ENCODE measurements around the gene DENND1A.

Gene DENND1A

DNA sequence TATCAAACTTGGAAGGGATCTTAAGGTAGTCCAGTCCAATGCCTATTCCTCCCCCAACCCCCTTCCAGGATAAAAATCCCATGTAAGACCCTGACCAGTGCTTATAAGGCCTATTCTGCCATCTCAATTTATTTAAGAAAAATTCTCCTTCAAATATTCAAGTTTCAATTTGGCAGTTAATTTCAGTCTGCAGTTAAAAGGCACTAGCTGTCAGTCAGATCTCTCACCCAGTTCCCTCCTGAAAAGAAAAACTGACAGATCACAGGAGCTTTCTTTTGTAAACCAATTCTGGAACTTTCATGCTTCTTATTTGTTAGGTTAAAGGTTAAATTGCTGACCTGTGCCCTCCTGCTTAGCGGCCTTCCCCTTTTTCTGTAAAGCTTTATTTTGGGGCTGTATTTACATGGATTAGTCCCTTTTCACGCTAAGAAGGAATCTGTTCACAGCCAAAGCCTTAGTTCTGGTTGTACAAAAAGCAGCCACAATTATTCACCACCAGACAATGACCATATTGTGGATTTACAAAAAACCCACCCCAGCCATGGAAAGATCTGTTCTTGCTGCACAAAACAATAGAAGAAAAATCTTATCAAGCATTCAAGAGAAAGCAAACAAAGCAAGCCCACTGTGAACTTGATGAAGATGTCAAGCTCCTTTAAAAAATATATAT lies 68.7 kb downstream of the DENND1A start:
- no peak for DNase-seq (ENCODE audit: insufficient read length, low spot score)
- FAIRE-seq: no peak
- TF ChIP-seq, protein P1, sequence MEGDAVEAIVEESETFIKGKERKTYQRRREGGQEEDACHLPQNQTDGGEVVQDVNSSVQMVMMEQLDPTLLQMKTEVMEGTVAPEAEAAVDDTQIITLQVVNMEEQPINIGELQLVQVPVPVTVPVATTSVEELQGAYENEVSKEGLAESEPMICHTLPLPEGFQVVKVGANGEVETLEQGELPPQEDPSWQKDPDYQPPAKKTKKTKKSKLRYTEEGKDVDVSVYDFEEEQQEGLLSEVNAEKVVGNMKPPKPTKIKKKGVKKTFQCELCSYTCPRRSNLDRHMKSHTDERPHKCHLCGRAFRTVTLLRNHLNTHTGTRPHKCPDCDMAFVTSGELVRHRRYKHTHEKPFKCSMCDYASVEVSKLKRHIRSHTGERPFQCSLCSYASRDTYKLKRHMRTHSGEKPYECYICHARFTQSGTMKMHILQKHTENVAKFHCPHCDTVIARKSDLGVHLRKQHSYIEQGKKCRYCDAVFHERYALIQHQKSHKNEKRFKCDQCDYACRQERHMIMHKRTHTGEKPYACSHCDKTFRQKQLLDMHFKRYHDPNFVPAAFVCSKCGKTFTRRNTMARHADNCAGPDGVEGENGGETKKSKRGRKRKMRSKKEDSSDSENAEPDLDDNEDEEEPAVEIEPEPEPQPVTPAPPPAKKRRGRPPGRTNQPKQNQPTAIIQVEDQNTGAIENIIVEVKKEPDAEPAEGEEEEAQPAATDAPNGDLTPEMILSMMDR (IDR thresholded peaks at IDR 0.05; ENCODE audit: insufficient read depth, missing control alignments): no peak

DNA sequence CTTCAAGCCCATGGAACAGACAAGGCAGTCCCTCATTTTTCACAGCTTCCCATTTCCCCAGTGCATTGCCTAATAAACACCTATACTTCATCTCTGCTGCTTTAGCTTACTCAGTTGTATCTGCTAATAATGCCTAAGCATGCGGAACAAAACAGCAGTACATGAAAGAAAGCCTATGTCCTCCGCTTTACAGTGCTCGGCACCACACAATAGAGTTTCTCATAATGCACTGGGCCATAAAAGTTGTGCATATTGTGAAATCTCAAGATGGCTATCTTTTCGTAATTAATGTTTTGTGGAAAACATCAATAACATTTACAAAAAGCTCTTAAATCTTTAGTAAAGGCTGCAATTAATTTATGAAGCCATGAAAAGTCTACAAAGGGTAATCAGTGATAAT lies 69.3 kb downstream of the DENND1A start:
- no peak for FAIRE-seq
- TF ChIP-seq, protein P1 (IDR thresholded peaks at IDR 0.05; ENCODE audit: insufficient read depth, missing control alignments): no peak

DNA sequence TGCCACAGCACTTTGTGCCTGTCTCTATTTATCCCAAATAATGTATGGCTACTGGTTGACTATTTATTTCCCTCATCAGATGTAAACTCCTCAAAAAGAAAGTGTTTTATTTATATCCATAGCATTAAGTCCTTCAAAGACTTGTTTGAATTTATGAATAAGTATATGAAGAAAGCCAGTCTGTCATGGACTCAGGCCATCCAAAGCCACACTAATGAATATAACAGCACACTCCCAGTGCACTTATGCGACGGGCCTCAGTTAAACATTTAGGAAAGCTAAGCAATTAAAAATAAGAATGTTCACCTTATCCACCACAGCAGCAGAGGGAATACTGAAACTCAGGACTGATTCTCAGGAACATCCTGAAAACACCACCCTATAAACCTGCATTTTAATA lies 77.5 kb downstream of the DENND1A start:
- TF ChIP-seq, protein P1 (IDR thresholded peaks at IDR 0.05; ENCODE audit: insufficient read depth, missing control alignments): no peak
- DNase-seq (ENCODE audit: insufficient read length, low spot score) (no peak), FAIRE-seq (no peak)

More for the DNA sequence above, 69.3 kb downstream of the DENND1A start:
- DNase-seq (ENCODE audit: insufficient read length, low spot score): no peak

DNA sequence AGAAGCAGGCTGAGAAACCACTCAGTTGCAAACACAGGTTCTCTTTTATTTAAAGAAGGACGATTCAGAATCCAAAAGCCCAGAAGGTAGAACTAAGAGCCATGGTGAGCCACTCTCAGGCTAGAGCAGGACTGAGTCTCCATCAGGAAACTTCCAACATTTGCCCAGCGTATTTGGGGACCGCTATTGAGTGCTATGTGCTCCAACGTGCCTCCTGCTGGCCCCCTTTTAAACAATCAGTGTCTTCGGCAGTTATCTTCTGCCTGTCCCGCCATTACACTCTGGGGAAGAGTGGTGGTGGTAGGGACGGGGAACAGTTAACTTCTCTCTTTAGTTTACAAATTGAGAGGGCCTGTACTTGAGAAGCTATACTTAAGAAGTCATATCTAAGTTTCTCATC lies 78.1 kb downstream of the DENND1A start:
- DNase-seq (ENCODE audit: insufficient read length, low spot score): no peak
- FAIRE-seq: no peak
- TF ChIP-seq, protein P1 (IDR thresholded peaks at IDR 0.05; ENCODE audit: insufficient read depth, missing control alignments): no peak

DNA sequence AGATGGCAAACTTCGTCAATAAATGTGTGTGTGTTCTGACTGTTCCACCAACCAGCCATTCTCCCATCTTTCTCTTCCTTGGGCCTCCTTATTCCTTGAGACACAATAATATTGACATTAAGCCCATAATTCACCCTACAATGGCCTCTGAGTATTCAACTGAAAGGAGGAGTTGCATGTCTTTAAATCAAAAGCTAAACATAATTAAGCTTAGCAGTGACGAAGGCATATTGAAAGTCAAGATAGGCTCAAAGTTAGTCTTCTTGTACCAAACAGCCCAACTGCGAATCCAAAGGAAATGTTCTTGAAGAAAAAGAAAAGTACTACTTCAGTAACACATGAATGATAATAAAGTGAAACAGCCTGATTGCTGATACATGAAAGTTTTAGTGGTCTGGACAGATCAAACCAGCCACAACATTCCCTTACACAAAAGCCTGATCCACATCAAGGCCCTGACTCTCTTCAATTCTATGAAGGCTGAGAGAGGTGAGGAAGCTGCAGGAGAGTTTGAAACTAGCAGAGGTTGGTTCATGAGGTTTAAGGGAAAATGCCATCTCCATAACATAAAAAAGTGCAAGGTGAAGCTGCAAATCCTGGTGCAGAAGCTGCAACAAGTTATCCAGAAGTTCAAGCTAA lies 81.4 kb downstream of the DENND1A start:
- FAIRE-seq: no peak

DNA sequence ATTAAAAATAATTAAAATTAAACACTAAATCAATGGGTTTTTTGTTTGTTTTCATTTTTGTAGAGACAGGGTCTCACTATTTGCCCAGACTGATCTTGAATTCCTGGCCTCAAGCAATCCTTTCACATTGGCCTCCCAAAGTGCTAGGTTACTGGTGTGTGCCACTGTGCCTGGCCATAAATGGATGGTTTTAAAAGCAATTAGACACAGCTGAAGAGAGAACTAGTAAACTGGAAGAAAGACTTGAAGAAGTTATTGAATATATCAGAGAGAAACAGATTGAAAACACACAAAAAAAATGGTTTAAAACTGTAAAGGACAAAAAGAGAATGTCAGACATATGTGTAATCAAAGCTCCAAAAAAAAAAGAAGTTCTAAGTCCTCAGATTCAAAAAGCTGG lies 83.0 kb downstream of the DENND1A start:
- FAIRE-seq: no peak
- TF ChIP-seq, protein P1 (IDR thresholded peaks at IDR 0.05; ENCODE audit: insufficient read depth, missing control alignments): no peak
- no peak for DNase-seq (ENCODE audit: insufficient read length, low spot score)

More for the DNA sequence above, 81.4 kb downstream of the DENND1A start:
- DNase-seq (ENCODE audit: insufficient read length, low spot score): no peak
- TF ChIP-seq, protein P1 (IDR thresholded peaks at IDR 0.05; ENCODE audit: insufficient read depth, missing control alignments): no peak

DNA sequence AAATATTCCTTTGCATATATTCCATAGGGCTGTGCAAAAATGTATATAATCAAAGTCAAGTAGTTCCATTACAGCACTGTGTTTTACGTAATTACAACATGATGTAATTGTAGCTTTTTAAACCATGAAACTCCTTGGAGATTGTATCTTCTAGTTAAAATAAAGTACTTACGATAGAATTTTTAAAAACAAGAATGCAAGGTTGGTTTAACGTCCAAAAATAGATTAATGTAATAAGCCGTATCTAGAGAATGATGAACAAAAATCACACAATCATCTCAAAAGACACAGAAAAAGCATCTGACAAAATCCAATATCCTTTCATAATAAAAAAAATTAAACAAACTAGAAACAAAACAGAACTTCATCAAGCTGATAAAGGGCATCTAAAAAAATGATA lies 86.2 kb downstream of the DENND1A start:
- TF ChIP-seq, protein P1 (IDR thresholded peaks at IDR 0.05; ENCODE audit: insufficient read depth, missing control alignments): no peak
- no peak for DNase-seq (ENCODE audit: insufficient read length, low spot score)
- no peak for FAIRE-seq

Measured in D721Med (cell line).